OCI-LY3 (cell line): Measurements from ENCODE around the gene ZNF717.
"Not testable (repeated sequence)": the region's sequence is repeated elsewhere in the genome, so short reads cannot be mapped to it uniquely, and the experiment has no call there.

Experiments
- H2AFZ ChIP-seq: fragments of 200-600, 300-600 bp; shearing (Covaris generic); 2 replicates; pipeline ENCODE4 v1.6.0; 2014; ENCODE audit warnings: antibody characterized with exemption, low read depth, low read length
- H3K27ac ChIP-seq: fragments of 200-600, 300-600 bp; sonication (generic); 2 replicates; pipeline ENCODE4 v1.5.1; 2014; ENCODE audit warnings: mild to moderate bottlenecking, low read length, moderate library complexity, mixed read lengths
- H3K27me3 ChIP-seq: fragments of 200-600, 300-600 bp; sonication (generic); 2 replicates; pipeline ENCODE4 v1.6.1; 2014; ENCODE audit warnings: low read depth, low read length, mixed read lengths
- H3K36me3 ChIP-seq: fragments of 200-600, 300-600 bp; sonication (generic); replicated peaks from 2 replicates; pipeline ENCODE3; 2014; ENCODE audit warnings: low read depth, low read length, mixed read lengths
- H3K4me1 ChIP-seq: fragments of 300-600, 200-600 bp; sonication (generic); 2 replicates; pipeline ENCODE4 v1.6.1; 2014; ENCODE audit warnings: low read length, mixed read lengths
- H3K4me2 ChIP-seq: fragments of 200-600, 300-600 bp; sonication (generic); 2 replicates; pipeline ENCODE4 v1.6.1; 2014; ENCODE audit warnings: low read length, mixed read lengths
- H3K4me3 ChIP-seq: fragments of 300-600, 200-600 bp; sonication (generic); 2 replicates; pipeline ENCODE4 v1.5.1; 2014; ENCODE audit warnings: antibody characterized with exemption, mild to moderate bottlenecking, low read length, moderate library complexity
- H3K79me2 ChIP-seq: fragments of 300-600, 200-600 bp; shearing (Covaris generic); 2 replicates; pipeline ENCODE4 v1.6.1; 2014; ENCODE audit warnings: mild to moderate bottlenecking, low read length, mixed read lengths
- H3K9ac ChIP-seq: fragments of 300-600, 200-600 bp; shearing (Covaris generic); 2 replicates; pipeline ENCODE4 v1.6.0; 2014; ENCODE audit warnings: mild to moderate bottlenecking, low read length, moderate library complexity
- H3K9me3 ChIP-seq: fragments of 200-600, 300-600 bp; shearing (Covaris generic); 2 replicates; pipeline ENCODE4 v1.6.1; 2014; ENCODE audit warnings: low read length, mixed read lengths; ENCODE audit not compliant: insufficient read depth
- H4K20me1 ChIP-seq: fragments of 200-600, 300-600 bp; sonication (generic); 2 replicates; pipeline ENCODE4 v1.6.1; 2016; ENCODE audit warnings: low read length, mixed read lengths; ENCODE audit not compliant: insufficient read depth
- EZH2phosphoT487 ChIP-seq: fragments of 200-600 bp; shearing (Covaris generic); IDR thresholded peaks from 2 replicates; pipeline ENCODE4 v1.6.1; 2018; ENCODE audit warnings: antibody characterized with exemption, mixed run types, low read depth
- TF ChIP-seq, protein P1 (sequence below): fragments of 200-600, 300-600 bp; sonication (generic); IDR thresholded peaks from 2 replicates; pipeline ENCODE4 v1.5.1; 2014; ENCODE audit warnings: antibody characterized with exemption, low read length, low read depth

ZNF717 gene

DNA sequence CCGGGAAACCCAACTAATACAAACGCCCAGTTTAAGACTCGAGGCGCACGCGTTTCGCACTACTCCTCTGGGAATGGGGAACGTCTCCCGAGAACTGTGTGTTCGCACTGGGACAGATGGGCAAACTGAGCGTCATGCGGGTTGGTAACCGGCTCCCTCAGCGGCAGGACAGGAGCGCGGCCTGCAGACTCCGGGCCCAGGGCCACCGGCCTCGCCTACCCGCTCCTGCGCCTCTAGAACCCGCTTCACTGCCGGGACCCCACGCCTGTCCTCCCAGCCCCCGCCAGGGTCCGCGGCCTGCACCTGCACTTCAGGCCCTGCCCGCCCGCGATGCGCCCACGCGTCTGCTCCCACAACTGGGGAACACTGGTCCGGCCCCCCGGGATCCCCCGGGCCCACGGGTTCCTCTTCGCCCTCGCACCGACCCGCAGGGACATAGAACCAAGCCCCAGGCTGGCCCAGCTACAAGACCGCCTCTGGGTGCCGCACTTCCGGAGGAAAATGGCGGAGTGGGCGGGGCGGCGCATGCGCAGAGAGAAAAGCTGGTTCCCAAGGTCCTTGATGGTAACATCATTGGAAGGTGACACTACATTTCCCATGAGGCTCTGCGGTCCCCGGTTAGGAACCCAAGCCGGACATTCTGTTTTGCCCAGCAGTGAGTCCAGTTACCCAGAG is at the start of gene ZNF717:
TSS of gene ZNF717 (minus strand) at position 469 of the 675 bp plus-strand sequence. CDS start 2,187 bp downstream, outside the sequence.
- H3K4me2 ChIP-seq, H3K4me3 ChIP-seq, H4K20me1 ChIP-seq, H3K9ac ChIP-seq, H2AFZ ChIP-seq, H3K27ac ChIP-seq, H3K27me3 ChIP-seq, H3K79me2 ChIP-seq: not testable (repeated sequence)
- H3K4me1 ChIP-seq = peaks cover 20% of the 10 kb centered on the region
- peaks cover 24% of the 10 kb centered on the region for H3K9me3 ChIP-seq
- peaks cover 10% of the 10 kb centered on the region for H3K36me3 ChIP-seq

DNA sequence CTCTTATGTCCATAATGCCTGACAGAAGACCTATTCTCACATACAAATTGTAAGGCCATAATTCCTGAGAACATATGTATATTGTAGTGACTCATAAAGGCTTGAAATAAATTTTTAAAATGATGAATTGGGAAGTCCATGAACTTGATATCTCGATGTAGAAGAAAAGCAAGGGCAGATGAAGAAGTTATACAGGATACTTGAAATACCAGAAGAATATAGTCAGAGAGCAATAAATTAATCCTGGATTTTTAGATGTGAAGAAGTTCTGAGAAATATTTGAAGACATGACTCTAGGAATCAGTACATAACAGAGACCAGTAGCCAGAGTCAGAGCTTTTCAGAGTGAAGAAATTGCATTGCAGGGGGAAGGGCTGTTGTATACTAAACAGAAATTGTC is 45.7 kb upstream of the ZNF717 start:
- H3K4me2 ChIP-seq, H3K79me2 ChIP-seq, H3K27ac ChIP-seq, H3K27me3 ChIP-seq, H3K4me3 ChIP-seq, H3K9ac ChIP-seq, H4K20me1 ChIP-seq, H2AFZ ChIP-seq, H3K36me3 ChIP-seq, H3K9me3 ChIP-seq, H3K4me1 ChIP-seq: not testable (repeated sequence)

DNA sequence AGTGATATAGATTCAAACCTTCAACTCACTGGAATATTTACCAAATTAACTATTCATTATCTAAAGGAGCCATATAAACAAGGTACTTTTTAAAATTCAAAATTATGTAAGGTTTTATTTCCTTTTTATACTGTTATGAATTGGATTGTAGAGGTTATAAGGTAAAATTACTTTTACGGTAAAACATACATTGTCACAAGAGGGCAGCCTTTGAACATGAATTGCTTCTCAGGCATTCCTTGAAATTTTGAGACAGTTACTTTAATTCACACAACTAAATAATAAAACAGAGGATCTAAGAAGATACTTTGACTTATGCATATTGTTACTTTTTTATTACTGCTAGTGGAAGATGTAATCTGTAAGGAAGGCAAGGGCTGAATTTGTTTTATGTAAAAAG is 32.7 kb upstream of the ZNF717 start:
- TF ChIP-seq, protein P1, sequence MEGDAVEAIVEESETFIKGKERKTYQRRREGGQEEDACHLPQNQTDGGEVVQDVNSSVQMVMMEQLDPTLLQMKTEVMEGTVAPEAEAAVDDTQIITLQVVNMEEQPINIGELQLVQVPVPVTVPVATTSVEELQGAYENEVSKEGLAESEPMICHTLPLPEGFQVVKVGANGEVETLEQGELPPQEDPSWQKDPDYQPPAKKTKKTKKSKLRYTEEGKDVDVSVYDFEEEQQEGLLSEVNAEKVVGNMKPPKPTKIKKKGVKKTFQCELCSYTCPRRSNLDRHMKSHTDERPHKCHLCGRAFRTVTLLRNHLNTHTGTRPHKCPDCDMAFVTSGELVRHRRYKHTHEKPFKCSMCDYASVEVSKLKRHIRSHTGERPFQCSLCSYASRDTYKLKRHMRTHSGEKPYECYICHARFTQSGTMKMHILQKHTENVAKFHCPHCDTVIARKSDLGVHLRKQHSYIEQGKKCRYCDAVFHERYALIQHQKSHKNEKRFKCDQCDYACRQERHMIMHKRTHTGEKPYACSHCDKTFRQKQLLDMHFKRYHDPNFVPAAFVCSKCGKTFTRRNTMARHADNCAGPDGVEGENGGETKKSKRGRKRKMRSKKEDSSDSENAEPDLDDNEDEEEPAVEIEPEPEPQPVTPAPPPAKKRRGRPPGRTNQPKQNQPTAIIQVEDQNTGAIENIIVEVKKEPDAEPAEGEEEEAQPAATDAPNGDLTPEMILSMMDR = peak; percentile 58
- not testable (repeated sequence) for H2AFZ ChIP-seq, H3K79me2 ChIP-seq, H3K36me3 ChIP-seq, H3K4me2 ChIP-seq, H3K27me3 ChIP-seq, H4K20me1 ChIP-seq, H3K9me3 ChIP-seq, H3K4me3 ChIP-seq, H3K27ac ChIP-seq, H3K9ac ChIP-seq
- H3K4me1 ChIP-seq = peaks cover 12% of the 10 kb centered on the region

DNA sequence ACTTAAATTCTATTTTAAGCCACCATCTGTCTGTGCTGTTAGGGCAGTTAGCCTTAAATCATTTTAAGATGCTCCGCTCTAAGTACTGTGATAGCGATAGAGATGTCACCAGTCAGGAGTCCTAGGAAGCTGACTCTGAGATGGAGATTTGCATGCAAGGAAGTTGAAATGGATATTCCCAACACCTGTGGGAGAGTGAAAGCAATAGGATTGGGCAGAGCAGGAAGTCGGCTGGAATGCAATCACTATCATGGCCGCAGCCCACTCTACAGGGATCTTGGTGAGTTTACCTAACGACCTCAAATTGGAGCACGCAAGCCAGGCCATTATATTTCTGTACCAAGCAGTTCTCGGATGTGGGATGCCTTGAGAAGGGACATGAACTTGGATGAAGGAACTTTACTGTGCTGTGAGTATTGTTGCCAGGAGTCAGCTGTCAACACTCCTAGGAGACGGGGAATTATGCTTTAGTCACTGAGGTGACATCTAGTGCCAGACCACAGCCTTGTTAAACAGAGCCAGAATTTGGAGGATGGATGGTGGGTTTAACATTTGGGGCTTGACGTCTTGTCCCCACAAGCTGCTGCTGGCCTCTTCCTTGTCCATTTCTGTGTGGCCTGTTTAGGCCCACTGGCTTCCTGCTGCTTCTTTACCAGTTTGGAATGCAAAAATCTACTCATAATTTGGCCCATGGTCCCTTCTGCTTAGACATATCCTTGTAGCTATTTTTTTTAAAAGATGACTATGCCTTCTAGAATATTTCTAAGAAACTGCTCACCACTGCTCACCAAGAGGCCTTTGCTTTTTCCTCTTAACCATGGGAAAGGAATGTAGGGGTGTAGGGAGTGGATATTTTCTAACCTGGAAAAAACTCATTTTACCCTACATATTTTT is 31.2 kb upstream of the ZNF717 start:
- not testable (repeated sequence) for H3K27ac ChIP-seq, H3K4me2 ChIP-seq, H3K36me3 ChIP-seq, H4K20me1 ChIP-seq, H3K9me3 ChIP-seq, H3K4me3 ChIP-seq, H3K79me2 ChIP-seq, H2AFZ ChIP-seq, H3K27me3 ChIP-seq, H3K9ac ChIP-seq
- H3K4me1 ChIP-seq = peaks cover 12% of the 10 kb centered on the region

DNA sequence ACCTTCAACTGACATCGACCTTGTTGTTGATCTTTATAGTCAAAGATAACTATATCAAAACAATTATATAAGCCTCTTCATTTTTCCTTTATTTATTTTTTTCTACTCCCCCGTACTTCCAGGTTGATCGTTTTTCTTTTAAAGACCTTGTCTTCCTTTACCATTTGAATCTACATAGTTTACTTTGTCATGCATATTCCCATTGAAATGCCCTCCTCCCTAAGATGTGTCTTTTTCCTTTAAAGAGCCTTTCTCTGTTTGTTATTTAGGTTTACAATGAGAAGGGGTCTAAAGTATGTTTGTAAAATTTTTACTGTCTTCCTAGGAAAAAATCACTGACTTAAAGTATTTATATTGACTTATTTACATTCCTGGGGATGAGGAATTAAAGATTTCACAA is 29.4 kb upstream of the ZNF717 start:
- Histone ChIP-seq H3K36me3 (no peaks in the 10 kb centered on the region), H3K27ac (no peak overlapping the region), H2AFZ (no peak overlapping the region), H3K4me1 (peaks cover 12% of the 10 kb centered on the region), H3K9ac (no peak overlapping the region), H3K4me2 (no peak overlapping the region), H3K79me2 (no peaks in the 10 kb centered on the region), H3K4me3 (no peak overlapping the region), H3K27me3 (no peaks in the 10 kb centered on the region), H4K20me1 (no peaks in the 10 kb centered on the region), H3K9me3 (no peaks in the 10 kb centered on the region)
- TF ChIP-seq EZH2phosphoT487 = no peak
- TF ChIP-seq, protein P1 = no peak
